GM23338 (cell line): ENCODE data around the gene TSPOAP1. TPM values are rescaled to one million over a fixed set of nuclear protein-coding genes. Genes with fewer than 3 reads are reported as not detected.

ENCODE experiments used
- ATAC-seq: fragments of 200-7000 bp; cut with Tn5 transposase; 3 replicates; pipeline ENCODE4 v1.9.1; 2020
- DNase-seq: peaks from one replicate; pipeline ENCODE4 v3.0.0-alpha.2; 2015; ENCODE audit warnings: low spot score
- H2AFZ ChIP-seq: fragments of 200-600 bp; sonication (generic); 2 replicates; pipeline ENCODE4 v1.8.0; 2016; ENCODE audit warnings: antibody characterized with exemption, mild to moderate bottlenecking, moderate library complexity
- H3F3A ChIP-seq: fragments of 200-600 bp; sonication (generic); replicated peaks from 2 replicates; pipeline ENCODE4 v1.8.0; 2017; ENCODE audit warnings: antibody characterized with exemption, mixed run types, low read depth
- H3K27ac ChIP-seq: fragments of 200-600 bp; sonication (generic); 2 replicates; pipeline ENCODE4 v1.6.1; 2016; ENCODE audit warnings: low read depth
- H3K27me3 ChIP-seq: fragments of 200-600 bp; sonication (generic); 2 replicates; pipeline ENCODE4 v1.8.0; 2016; ENCODE audit warnings: mild to moderate bottlenecking, mixed run types, moderate library complexity; ENCODE audit not compliant: insufficient read depth
- H3K36me3 ChIP-seq: fragments of 200-600 bp; sonication (generic); 2 replicates; pipeline ENCODE4 v1.8.0; 2016; ENCODE audit warnings: mild to moderate bottlenecking; ENCODE audit not compliant: insufficient read depth
- H3K4me1 ChIP-seq: fragments of 200-600 bp; sonication (generic); 2 replicates; pipeline ENCODE4 v1.8.0; 2016; ENCODE audit warnings: mild to moderate bottlenecking, moderate library complexity; ENCODE audit not compliant: insufficient read depth
- H3K4me2 ChIP-seq: fragments of 200-600 bp; sonication (generic); 2 replicates; pipeline ENCODE4 v1.7.1; 2017; ENCODE audit warnings: mixed run types
- H3K4me3 ChIP-seq: fragments of 200-600 bp; sonication (generic); 2 replicates; pipeline ENCODE4 v1.6.1; 2016; ENCODE audit warnings: mixed run types
- H3K79me2 ChIP-seq: fragments of 200-600 bp; sonication (generic); replicated peaks from 2 replicates; pipeline ENCODE4 v1.8.0; 2017; ENCODE audit warnings: mild to moderate bottlenecking; ENCODE audit not compliant: insufficient read depth
- H3K9me2 ChIP-seq: fragments of 200-600 bp; sonication (generic); 2 replicates; pipeline ENCODE4 v1.8.0; 2017; ENCODE audit not compliant: insufficient read depth
- H4K20me1 ChIP-seq: fragments of 200-600 bp; sonication (generic); replicated peaks from 2 replicates; pipeline ENCODE4 v1.8.0; 2017; ENCODE audit warnings: mild to moderate bottlenecking; ENCODE audit not compliant: insufficient read depth
- H3K27ac Mint-ChIP-seq: 2 replicates; pipeline ENCODE4 v1.8.0; 2020; ENCODE audit warnings: inconsistent platforms, mild to moderate bottlenecking, moderate library complexity, mixed read lengths
- H3K27me3 Mint-ChIP-seq: 3 replicates; pipeline ENCODE4 v1.8.0; 2022; ENCODE audit warnings: low read depth, mild to moderate bottlenecking, moderate library complexity, mixed read lengths, inconsistent platforms; ENCODE audit not compliant: insufficient read depth, poor library complexity
- H3K36me3 Mint-ChIP-seq: 3 replicates; pipeline ENCODE4 v1.8.0; 2021; ENCODE audit warnings: low read depth, mild to moderate bottlenecking, inconsistent platforms, moderate library complexity, mixed read lengths
- H3K4me1 Mint-ChIP-seq: 3 replicates; pipeline ENCODE4 v1.8.0; 2020; ENCODE audit warnings: mild to moderate bottlenecking, inconsistent platforms, mixed read lengths
- H3K4me3 Mint-ChIP-seq: 3 replicates; pipeline ENCODE4 v1.8.0; 2021; ENCODE audit warnings: moderate library complexity, mild to moderate bottlenecking, inconsistent platforms, mixed read lengths
- H3K9me3 Mint-ChIP-seq: 3 replicates; pipeline ENCODE4 v1.8.0; 2020; ENCODE audit warnings: moderate library complexity, mild to moderate bottlenecking, inconsistent platforms, mixed read lengths
- CREB1 ChIP-seq: fragments of 250-450 bp; sonication (Bioruptor Pico); IDR thresholded peaks from 2 replicates; pipeline ENCODE4 v1.5.0; 2020; ENCODE audit warnings: low read depth, mild to moderate bottlenecking, moderate library complexity
- EZH2 ChIP-seq: fragments of 200-600 bp; sonication (generic); IDR thresholded peaks from one replicate; pipeline ENCODE4 v1.8.0; 2017; ENCODE audit warnings: antibody characterized with exemption, mild to moderate bottlenecking, low read depth; ENCODE audit not compliant: unreplicated experiment
- EZH2phosphoT487 ChIP-seq: fragments of 200-600 bp; sonication (generic); IDR thresholded peaks from one replicate; pipeline ENCODE4 v1.8.1; 2018; ENCODE audit warnings: antibody characterized with exemption; ENCODE audit not compliant: unreplicated experiment
- JUNB ChIP-seq: IDR thresholded peaks from one replicate; pipeline ENCODE4 v1.6.1; 2016; ENCODE audit warnings: antibody characterized with exemption; ENCODE audit not compliant: unreplicated experiment
- NANOG ChIP-seq: IDR thresholded peaks from 2 replicates; pipeline ENCODE4 v1.6.1; 2016; ENCODE audit warnings: antibody characterized with exemption, borderline replicate concordance
- POLR2AphosphoS5 ChIP-seq: IDR thresholded peaks from 2 replicates; pipeline ENCODE4 v1.6.1; 2016; ENCODE audit warnings: antibody characterized with exemption, low read depth
- STAT1 ChIP-seq: IDR thresholded peaks from one replicate; pipeline ENCODE4 v1.6.1; 2016; ENCODE audit warnings: antibody characterized with exemption; ENCODE audit not compliant: unreplicated experiment
- ZNF114 ChIP-seq: fragments of 250-450 bp; sonication (Bioruptor Pico); IDR thresholded peaks from 2 replicates; pipeline ENCODE4 v1.5.0; 2020; ENCODE audit warnings: mild to moderate bottlenecking, moderate library complexity
- ZNF331 ChIP-seq: fragments of 250-450 bp; sonication (Bioruptor Pico); IDR thresholded peaks from 2 replicates; pipeline ENCODE4 v1.5.0; 2020; ENCODE audit warnings: low read depth, mild to moderate bottlenecking, moderate library complexity
- polyA plus RNA-seq: library from polyadenylated mRNA; unstranded; fragments of >200 nt; fragmentation: Nextera tagmentation; extraction: Ambion mirVana; gene quantifications from 2 replicates; pipeline ENCODE4 v1.2.1, GENCODE V29; 2016
- total RNA-seq: library from RNA; depleted of rRNA; stranded (reverse); fragments of >200 nt; shearing (Covaris generic); gene quantifications from 2 replicates; pipeline ENCODE4 v1.2.3, GENCODE V29; 2014
- TF ChIP-seq, protein P1 (sequence below): IDR thresholded peaks from one replicate; pipeline ENCODE4 v1.6.1; 2018; ENCODE audit warnings: antibody characterized with exemption; ENCODE audit not compliant: unreplicated experiment
- TF ChIP-seq, protein P2 (sequence below), 2 experiments: fragments of 200-600 bp in 1 of 2; sonication (generic) in 1 of 2; conservative IDR thresholded peaks; 2 replicates each; pipeline versions ENCODE4 v1.5.1 to v1.6.1; 2016 to 2017; ENCODE audit warnings: antibody characterized with exemption in 2 of 2, low read depth in 2 of 2, mild to moderate bottlenecking in 2 of 2, moderate library complexity in 1 of 2
- TF ChIP-seq, protein P3 (sequence below): fragments of 250-450 bp; sonication (Bioruptor Pico); IDR thresholded peaks from 2 replicates; pipeline ENCODE4 v1.5.0; 2020; ENCODE audit warnings: mild to moderate bottlenecking, moderate library complexity
- TF ChIP-seq, protein P4 (sequence below): IDR thresholded peaks from 2 replicates; pipeline ENCODE4 v1.6.1; 2016; ENCODE audit warnings: antibody characterized with exemption

Gene TSPOAP1
- total and polyA plus RNA-seq, 2 experiments from 2014 or later = 7.3 to 11.8 TPM

DNA sequence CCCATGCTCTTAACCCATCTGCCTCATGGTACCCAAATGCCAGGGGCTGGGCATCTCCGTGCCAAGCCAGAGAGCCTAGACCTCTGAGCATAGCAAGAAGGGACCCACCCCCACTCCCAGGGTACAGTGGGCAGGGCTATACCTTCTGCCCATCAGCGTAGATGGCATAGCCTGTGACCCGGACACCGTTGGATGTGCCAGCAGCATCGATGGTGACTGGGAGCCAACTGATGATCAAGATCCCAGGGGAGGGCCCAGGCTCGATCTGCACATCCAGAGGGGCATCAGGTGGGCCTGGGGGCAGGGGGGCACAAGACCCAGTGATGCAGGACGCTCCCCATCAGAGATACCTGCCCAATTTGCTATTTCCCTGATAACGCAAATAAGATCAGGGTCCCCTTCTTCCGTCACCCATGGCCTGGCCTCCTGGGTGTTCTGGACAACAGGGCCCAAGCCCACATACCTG, 17.1 kb downstream of the TSPOAP1 start:
- H3K27ac ChIP-seq = no peak overlapping the region
- H3K79me2 ChIP-seq = no peaks in the 10 kb centered on the region
- H3F3A ChIP-seq = no peaks in the 10 kb centered on the region
- no peak overlapping the region for H3K4me3 ChIP-seq
- peaks cover 3% of the 10 kb centered on the region for H3K27me3 Mint-ChIP-seq
- no peaks in the 10 kb centered on the region for H4K20me1 ChIP-seq
- no peak overlapping the region for H3K4me3 Mint-ChIP-seq
- H3K4me1 Mint-ChIP-seq = peaks cover 21% of the 10 kb centered on the region
- TF ChIP-seq, protein P1, sequence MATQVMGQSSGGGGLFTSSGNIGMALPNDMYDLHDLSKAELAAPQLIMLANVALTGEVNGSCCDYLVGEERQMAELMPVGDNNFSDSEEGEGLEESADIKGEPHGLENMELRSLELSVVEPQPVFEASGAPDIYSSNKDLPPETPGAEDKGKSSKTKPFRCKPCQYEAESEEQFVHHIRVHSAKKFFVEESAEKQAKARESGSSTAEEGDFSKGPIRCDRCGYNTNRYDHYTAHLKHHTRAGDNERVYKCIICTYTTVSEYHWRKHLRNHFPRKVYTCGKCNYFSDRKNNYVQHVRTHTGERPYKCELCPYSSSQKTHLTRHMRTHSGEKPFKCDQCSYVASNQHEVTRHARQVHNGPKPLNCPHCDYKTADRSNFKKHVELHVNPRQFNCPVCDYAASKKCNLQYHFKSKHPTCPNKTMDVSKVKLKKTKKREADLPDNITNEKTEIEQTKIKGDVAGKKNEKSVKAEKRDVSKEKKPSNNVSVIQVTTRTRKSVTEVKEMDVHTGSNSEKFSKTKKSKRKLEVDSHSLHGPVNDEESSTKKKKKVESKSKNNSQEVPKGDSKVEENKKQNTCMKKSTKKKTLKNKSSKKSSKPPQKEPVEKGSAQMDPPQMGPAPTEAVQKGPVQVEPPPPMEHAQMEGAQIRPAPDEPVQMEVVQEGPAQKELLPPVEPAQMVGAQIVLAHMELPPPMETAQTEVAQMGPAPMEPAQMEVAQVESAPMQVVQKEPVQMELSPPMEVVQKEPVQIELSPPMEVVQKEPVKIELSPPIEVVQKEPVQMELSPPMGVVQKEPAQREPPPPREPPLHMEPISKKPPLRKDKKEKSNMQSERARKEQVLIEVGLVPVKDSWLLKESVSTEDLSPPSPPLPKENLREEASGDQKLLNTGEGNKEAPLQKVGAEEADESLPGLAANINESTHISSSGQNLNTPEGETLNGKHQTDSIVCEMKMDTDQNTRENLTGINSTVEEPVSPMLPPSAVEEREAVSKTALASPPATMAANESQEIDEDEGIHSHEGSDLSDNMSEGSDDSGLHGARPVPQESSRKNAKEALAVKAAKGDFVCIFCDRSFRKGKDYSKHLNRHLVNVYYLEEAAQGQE = no peak
- TF ChIP-seq, protein P2, sequence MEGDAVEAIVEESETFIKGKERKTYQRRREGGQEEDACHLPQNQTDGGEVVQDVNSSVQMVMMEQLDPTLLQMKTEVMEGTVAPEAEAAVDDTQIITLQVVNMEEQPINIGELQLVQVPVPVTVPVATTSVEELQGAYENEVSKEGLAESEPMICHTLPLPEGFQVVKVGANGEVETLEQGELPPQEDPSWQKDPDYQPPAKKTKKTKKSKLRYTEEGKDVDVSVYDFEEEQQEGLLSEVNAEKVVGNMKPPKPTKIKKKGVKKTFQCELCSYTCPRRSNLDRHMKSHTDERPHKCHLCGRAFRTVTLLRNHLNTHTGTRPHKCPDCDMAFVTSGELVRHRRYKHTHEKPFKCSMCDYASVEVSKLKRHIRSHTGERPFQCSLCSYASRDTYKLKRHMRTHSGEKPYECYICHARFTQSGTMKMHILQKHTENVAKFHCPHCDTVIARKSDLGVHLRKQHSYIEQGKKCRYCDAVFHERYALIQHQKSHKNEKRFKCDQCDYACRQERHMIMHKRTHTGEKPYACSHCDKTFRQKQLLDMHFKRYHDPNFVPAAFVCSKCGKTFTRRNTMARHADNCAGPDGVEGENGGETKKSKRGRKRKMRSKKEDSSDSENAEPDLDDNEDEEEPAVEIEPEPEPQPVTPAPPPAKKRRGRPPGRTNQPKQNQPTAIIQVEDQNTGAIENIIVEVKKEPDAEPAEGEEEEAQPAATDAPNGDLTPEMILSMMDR (conservative IDR thresholded peaks at IDR 0.05; ENCODE audit: low read depth in 2 of 2) = no peak
- TF ChIP-seq JUNB = no peak
- TF ChIP-seq ZNF331 (CRISPR knock-in tag) = no peak
- no peak for TF ChIP-seq ZNF114 (CRISPR knock-in tag)
- TF ChIP-seq, protein P3, sequence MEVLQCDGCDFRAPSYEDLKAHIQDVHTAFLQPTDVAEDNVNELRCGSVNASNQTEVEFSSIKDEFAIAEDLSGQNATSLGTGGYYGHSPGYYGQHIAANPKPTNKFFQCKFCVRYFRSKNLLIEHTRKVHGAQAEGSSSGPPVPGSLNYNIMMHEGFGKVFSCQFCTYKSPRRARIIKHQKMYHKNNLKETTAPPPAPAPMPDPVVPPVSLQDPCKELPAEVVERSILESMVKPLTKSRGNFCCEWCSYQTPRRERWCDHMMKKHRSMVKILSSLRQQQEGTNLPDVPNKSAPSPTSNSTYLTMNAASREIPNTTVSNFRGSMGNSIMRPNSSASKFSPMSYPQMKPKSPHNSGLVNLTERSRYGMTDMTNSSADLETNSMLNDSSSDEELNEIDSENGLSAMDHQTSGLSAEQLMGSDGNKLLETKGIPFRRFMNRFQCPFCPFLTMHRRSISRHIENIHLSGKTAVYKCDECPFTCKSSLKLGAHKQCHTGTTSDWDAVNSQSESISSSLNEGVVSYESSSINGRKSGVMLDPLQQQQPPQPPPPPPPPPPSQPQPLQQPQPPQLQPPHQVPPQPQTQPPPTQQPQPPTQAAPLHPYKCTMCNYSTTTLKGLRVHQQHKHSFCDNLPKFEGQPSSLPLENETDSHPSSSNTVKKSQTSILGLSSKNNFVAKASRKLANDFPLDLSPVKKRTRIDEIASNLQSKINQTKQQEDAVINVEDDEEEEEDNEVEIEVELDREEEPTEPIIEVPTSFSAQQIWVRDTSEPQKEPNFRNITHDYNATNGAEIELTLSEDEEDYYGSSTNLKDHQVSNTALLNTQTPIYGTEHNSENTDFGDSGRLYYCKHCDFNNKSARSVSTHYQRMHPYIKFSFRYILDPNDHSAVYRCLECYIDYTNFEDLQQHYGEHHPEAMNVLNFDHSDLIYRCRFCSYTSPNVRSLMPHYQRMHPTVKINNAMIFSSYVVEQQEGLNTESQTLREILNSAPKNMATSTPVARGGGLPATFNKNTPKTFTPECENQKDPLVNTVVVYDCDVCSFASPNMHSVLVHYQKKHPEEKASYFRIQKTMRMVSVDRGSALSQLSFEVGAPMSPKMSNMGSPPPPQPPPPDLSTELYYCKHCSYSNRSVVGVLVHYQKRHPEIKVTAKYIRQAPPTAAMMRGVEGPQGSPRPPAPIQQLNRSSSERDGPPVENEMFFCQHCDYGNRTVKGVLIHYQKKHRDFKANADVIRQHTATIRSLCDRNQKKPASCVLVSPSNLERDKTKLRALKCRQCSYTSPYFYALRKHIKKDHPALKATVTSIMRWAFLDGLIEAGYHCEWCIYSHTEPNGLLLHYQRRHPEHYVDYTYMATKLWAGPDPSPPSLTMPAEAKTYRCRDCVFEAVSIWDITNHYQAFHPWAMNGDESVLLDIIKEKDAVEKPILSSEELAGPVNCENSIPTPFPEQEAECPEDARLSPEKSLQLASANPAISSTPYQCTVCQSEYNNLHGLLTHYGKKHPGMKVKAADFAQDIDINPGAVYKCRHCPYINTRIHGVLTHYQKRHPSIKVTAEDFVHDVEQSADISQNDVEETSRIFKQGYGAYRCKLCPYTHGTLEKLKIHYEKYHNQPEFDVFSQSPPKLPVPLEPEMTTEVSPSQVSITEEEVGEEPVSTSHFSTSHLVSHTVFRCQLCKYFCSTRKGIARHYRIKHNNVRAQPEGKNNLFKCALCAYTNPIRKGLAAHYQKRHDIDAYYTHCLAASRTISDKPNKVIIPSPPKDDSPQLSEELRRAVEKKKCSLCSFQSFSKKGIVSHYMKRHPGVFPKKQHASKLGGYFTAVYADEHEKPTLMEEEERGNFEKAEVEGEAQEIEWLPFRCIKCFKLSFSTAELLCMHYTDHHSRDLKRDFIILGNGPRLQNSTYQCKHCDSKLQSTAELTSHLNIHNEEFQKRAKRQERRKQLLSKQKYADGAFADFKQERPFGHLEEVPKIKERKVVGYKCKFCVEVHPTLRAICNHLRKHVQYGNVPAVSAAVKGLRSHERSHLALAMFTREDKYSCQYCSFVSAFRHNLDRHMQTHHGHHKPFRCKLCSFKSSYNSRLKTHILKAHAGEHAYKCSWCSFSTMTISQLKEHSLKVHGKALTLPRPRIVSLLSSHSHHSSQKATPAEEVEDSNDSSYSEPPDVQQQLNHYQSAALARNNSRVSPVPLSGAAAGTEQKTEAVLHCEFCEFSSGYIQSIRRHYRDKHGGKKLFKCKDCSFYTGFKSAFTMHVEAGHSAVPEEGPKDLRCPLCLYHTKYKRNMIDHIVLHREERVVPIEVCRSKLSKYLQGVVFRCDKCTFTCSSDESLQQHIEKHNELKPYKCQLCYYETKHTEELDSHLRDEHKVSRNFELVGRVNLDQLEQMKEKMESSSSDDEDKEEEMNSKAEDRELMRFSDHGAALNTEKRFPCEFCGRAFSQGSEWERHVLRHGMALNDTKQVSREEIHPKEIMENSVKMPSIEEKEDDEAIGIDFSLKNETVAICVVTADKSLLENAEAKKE = no peak
- TF ChIP-seq POLR2AphosphoS5 = no peak
- TF ChIP-seq STAT1 = no peak
- TF ChIP-seq EZH2phosphoT487 = no peak
- no peak for TF ChIP-seq CREB1 (CRISPR knock-in tag)
- TF ChIP-seq NANOG = no peak
- TF ChIP-seq, protein P4, sequence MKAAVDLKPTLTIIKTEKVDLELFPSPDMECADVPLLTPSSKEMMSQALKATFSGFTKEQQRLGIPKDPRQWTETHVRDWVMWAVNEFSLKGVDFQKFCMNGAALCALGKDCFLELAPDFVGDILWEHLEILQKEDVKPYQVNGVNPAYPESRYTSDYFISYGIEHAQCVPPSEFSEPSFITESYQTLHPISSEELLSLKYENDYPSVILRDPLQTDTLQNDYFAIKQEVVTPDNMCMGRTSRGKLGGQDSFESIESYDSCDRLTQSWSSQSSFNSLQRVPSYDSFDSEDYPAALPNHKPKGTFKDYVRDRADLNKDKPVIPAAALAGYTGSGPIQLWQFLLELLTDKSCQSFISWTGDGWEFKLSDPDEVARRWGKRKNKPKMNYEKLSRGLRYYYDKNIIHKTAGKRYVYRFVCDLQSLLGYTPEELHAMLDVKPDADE = no peak
- no peak for TF ChIP-seq EZH2
- H3K27me3 ChIP-seq = no peaks in the 10 kb centered on the region
- H3K4me1 ChIP-seq = no peaks in the 10 kb centered on the region
- no peak overlapping the region for H2AFZ ChIP-seq
- no peaks in the 10 kb centered on the region for H3K36me3 Mint-ChIP-seq
- no peaks in the 10 kb centered on the region for H3K36me3 ChIP-seq
- no peak overlapping the region for H3K4me2 ChIP-seq
- H3K9me3 Mint-ChIP-seq = no peaks in the 10 kb centered on the region
- H3K9me2 ChIP-seq = no peaks in the 10 kb centered on the region
- no peak overlapping the region for H3K27ac Mint-ChIP-seq
- ATAC-seq = no peak
- no peak for DNase-seq
